Stimulated activated CD4-positive, alpha-beta T cell treated with anti-CD3 and anti-CD28 coated beads, Interleukin-4, amount 100 ng/mL, for 24 hours (primary cell): Measurements from ENCODE around the gene ZNF587B.
A peak's percentile ranks its signal among the peaks of the same experiment; 100 is the strongest.
"Not testable (repeated sequence)": the region's sequence is repeated elsewhere in the genome, so short reads cannot be mapped to it uniquely, and the experiment has no call there.

Source experiments
- DNase-seq: peaks from one replicate; pipeline ENCODE4 v3.0.0-alpha.2; 2020

Gene ZNF587B

DNA sequence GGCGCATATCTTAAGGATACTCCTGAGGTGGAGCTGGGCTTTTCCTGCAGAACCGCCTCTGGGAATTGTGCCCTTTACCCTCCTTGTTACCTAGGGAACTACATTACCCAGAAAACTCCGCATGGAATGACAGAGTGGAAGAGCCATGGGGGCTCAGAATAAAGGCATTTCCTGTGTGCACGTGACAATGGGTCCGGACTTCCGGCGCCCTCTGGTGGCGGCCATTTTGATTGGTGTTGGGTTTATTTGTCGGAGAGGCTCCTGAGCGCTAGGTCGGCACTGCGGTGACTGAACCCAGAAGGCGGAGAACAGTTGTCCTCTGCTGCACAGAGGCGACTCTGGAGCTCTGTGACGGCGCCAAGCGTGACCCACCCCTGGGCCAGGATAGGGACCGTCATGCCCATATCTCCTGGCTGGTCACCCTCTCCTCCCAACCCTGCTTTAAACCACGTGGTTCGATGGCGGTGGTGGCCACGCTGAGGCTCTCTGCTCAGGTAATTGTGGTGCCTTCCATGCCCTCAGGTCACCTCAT lies at the start of gene ZNF587B:
Gene ZNF587B, plus strand, starts transcription at position 229 of the 532 bp plus-strand sequence. Its CDS starts 230 bp downstream, at position 459.
- peak; percentile 45 for DNase-seq

DNA sequence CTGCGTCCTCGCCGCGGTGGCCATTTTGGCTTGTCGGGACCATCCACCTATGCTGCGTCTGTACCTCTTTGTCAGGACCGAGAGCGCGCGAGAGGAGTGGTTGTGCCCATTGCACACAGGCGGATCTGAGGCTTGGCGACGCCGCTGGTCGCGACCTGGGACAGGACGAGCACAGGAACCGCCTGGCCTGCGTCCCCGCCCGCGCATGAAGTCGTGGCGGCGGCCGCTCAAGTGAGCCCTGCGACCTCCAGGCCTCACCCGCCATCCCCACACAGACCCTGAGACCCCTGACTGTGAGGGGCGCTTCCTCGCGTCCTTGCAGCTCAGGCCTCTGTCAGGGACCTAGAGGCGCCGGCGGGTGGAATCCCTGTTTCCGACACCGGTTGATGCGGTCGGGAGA lies 43.8 kb upstream of the ZNF587B start:
- no peak for DNase-seq

DNA sequence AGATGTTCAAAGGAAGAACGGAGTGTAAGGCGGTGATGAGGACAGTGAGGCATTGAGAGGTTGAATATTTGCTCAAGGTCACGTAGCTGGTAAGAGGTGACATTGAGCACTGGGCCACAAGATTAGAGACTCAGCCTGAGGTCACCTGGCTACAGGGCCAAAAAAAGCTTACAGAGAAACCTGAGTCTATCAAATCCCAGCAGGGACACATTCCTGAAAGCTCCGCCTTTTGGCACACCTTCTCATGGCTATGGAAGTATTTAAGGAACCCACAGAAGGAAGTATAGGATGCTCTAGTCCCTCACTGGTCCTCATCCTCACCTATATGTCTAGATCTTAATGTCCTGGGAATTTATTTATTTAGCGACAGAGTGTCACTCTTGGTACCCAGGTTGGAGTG lies 43.2 kb upstream of the ZNF587B start:
- DNase-seq = no peak

DNA sequence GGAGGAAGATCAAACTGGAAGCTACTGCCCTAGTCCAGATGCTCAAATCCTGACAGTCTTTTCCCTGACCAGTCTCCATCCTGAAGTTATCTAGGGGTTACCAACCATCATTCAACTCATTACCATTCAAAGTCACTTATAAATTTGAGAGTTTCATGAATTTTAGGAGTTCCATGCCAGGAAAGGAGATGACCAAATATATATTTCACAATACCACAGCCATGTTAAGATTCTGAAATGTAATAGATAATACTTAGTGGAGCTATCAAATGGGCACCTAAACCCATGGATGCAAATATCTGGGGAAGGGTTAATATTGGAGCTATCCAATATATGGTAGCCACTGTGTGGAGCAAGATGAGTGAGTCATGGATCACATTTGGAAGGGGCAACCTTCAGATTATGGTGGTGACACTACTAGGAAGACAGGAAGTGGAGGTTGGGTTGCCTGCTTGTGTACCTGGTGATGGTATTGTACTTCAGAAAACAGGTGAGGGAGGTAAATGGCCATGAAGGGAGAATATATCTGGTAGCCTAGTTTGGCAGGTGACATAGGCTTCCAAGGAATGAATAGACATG lies 41.9 kb upstream of the ZNF587B start:
- DNase-seq = no peak

DNA sequence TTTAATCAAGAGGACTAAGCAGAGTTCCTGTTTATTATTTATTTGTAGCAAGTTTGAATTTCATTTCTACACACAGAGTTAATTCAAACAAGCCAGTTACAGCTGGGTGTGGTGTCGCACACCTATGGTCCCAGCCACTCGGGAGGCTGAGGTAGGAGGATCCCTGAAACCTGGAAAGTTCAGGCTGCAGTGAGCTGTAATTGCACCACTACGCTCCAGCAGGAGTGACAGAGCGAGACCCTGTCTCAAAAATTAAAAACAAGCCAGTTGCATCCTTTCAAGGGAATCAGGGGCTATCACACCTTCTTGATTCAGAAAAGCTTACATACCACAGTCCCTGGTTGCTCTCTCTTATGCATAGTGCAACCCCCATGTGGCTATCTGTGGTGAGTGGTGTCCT lies 40.8 kb upstream of the ZNF587B start:
- no peak for DNase-seq

DNA sequence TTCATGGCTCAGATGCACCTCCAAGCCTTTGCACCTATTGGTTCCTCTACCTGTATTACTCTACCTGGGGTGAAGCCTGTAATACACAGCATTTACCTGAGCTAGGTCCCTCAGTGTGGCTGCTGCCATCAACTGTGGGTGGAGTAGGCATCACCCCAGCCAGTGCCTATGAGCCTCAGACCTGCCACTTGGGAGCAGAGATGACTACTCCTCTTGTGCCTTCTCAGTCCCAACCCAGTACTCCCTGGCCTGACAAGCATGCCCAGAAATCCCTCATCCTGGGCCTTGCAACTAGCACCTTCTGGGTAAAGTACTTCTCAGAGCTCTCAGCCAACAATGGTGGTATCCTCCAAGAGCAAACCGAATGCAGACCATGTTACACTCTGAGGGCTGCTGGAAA lies 33.5 kb upstream of the ZNF587B start:
- DNase-seq = not testable (repeated sequence)

DNA sequence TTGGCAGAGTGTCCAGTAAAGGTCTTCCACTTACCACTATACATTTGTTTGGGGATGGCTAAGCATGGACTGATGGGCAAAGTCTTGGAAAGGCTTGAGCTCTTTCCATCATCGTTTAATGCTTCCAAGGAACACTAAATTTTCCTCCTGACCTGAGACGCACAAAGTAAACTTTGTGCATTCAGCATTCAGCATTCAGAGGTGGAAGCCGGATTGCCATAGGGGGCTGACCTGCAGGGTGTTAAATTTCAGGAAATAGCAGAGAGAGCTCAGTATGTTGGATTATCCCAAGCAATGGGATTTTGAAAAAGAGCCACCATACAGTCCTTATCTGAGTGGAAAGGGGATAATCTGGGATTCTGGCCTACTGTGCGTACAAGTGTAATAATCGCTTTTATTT lies 29.4 kb upstream of the ZNF587B start:
- DNase-seq = no peak

DNA sequence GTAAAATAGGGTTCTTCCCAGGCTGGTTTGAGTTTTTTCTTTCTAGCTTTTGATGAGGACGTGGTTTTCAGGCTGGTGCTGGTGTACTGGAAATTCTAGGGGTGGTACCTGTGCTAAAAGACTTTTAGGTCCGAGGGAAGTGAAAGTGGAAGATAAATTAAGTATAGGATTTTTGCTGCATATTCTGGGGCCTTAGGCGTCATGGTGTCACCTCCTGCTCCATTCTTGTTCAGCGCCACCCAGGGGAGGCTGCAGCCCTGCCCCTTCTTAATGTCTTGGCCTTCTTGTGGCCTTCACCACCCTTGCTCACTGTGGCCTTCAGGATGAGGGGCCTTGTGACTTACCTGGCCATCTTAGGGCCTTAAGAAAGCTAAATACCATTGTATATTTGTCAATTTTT lies 27.8 kb upstream of the ZNF587B start:
- no peak for DNase-seq

DNA sequence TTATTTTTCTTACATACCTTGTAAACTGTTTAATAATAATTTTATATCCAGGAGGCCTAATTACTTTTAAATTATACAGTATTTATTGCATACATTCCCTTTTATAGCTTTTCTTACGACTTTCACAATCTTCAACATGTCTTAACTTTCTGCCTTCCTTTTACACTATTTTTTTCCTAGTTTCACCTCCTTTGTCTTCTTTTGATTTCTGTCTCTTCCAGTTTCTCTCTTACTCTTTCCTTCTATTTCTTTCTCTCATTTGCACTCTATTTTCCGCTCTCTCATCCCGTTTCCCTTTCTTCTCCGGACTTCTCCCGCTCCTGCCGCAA lies 26.9 kb upstream of the ZNF587B start:
- no peak for DNase-seq

DNA sequence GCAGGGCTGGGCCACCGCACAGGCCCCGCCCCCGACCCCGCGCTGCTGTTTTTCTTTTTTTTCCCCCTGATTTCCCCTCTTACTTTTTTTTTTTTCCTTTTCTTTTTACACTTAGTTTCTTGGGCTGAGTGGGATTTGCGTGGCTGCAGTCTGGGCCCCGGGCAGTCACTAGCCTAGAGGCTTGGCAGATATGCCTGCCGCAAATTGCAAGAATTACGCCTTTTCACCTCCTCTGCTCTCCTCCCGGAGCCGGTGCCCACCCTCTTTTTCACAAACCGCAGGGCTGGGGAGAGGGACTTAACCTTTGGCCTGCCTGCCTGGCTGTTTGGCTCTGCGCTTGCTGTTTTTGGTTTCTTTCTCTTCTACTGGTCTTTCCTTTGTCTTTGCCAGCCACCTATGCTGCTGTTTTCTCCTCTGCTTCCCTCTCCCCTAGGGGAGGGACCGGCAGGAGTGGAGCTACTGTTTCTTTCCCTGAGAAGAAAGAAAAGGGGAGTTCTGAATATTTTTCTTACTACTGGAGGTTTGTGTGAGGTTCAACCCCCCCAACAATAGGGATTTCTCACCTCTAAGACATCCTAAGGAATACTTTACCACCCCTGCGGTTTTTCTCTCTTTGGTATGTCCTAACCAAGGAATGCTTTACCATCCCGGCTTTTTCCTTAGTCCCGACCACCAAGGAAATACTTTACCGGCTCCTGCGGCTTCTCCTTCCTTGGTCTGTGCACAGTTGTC lies 26.3 kb upstream of the ZNF587B start:
- DNase-seq = no peak

DNA sequence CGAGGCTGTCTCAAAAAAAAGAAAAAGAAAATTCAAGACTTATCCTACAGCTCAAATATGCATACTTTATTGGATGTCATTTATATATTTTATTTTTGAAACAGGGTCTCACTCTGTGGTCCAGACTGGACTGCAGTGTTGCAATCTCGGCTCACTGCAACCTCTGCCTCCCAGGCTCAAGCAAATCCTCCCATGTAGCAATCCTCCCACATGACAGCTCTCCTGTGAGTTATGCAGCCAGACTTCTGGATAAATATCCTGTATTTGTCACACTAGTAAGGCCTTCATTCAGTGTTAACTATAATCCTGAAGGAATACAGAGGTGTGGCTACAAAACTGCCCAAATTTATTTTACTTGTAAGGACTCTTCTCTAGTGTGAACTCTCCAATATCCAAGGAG lies 22.6 kb upstream of the ZNF587B start:
- no peak for DNase-seq

DNA sequence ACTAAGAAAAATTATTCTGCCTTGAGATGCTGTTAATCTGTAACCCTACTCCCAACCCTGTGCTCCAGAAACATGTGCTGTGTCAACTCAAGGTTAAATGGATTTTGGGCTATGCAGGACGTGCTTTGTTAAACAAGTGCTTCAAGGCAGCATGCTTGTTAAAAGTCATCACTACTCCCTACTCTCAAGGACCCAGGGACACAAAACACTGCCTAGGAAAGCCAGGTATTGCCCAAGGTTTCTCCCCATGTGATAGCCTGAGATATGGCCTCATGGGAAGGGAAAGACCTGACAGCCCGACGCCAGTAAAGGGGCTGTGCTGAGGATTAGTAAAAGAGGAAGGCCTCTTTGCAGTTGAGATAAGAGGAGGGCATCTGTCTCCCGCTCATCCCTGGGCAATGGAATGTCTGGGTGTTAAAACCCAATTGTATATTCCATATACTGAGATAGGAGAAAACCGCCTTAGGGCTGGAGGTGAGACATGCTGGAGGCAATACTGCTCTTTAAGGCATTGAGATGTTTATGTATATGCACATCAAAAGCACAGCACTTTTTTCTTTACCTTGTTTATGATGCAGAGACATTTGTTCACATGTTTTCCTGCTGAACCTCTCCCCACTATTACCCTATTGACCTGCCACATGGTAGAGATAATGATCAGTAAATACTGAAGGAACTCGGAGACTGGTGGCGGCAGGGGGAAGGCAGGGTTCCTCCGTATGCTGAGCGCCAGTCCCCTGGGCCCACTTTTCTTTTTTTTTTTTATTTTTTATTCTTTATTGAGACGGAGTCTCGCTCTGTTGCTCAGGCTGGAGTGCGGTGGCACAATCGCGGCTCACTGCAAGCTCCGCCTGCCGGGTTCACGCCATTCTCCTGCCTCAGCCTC lies 19.4 kb upstream of the ZNF587B start:
- not testable (repeated sequence) for DNase-seq

DNA sequence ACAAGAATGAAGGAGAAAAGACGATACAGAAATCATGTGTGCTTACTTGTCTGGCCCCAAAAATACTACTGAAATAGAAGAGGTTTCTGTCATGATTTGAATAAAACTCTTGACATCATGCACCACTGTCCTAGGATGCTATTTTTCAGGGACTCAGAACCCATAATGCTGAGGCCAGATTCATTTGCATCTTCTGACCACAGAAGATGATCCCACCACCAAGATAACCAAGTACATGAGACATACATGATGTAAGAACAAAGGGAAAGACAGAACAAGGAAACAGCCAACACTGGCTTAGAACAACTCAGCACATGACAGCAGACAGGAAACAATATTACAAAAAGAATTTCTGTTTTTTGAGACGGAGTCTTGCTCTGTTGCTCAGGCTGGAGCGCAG lies 17.9 kb upstream of the ZNF587B start:
- DNase-seq = no peak

DNA sequence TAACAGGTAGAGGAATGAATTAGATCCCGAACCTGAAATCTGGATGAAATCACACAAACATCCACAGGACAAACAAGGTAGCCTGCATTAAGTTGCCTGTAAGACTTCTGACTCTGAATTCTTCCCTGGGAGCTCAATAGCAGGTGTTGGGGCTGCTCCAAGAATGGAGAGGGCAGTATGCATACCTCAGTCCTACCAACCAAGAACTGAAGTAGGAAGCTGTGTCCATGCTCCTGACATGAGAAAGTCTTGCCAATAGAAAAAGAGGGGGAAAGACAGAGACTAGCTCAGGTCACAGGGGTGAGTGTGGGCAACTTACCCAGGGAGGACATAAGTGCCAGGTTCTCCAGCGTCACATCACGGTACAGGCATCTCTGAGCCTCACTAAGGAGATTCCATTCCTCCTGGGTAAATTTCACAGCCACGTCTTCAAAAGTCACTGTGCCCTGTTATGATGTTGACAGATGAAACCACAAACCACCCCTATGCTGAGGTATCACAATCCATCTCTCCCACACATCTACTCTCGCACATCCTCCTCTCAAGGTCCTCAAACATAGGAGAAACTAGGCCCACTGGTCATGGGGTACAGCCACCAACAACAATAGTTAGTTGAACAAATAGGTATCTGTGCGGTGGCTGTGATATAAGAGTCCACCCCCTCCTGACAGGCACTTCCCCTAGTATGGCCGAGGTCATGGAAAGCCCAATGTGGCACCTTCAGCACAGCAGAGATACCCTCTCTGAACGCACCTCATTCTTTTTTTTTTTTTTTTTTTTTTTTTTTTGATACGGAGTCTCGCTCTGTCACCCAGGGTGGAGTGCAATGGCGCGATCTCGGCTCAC lies 16.9 kb upstream of the ZNF587B start:
- DNase-seq = not testable (repeated sequence)

DNA sequence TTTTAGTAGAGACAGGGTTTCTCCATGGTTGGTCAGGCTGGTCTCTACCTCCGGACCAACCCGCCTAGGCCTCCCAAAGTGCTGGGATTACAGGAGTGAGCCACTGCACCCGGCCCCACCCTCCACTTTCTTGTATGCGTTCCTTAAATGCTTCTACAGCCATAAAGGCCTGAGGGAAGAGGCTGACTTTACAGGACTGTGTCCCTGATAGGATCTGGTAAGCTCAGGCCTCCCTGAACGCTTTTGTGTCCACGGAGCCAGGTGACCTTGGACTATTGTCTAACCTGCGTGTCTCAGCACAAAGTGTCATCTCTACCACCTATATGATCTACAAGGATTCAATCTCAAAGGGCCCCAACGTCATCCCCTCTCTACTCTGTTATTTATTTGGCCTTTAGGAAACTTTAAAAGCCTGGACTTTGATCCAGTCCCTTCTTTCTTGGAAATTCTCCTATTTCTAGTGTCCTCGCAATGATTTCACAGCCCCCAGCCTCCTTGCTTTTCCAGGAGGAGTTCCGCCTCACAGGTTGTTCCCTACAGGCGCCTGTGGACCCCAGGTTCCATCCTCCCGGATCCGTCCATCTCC lies 16.1 kb upstream of the ZNF587B start:
- no peak for DNase-seq

DNA sequence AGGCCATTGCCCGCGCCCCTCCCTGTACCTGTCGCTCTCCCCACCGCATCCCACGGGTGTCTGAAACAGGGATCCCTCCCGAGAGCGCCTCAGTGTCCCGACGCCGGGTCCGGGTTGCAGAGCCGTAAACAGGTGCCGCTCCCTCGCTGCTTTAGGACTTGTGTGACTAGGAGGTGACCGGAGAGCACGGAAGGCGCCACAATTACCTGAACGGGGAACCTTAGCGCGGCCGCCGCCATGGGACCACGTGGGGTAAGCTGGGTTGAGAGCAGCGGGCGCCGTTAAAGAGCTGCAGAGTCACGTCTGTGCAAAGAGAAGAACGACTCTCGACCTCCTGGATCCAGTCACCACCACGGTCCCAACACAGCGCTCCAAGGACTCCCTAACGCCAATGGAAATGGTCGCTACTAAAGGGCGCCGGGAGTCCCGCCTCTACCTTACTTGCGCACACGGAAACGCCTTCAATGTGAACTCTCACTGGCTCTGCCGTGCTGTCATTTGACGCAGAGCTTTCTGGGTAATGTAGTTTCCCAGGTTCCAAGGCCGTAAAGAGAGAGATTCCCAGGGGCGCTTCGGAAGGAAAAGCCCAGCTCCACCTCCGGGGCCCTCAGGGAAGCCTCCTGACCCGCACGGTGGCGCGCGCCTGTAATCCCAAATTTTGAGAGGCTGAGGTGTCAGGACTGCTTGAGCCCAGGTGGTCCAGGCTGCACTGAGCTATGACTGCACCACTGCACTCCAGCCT lies 15.4 kb upstream of the ZNF587B start, which contains the start of gene ZNF552:
Gene ZNF552, minus strand, starts transcription at position 409 of the 742 bp plus-strand sequence. Its CDS starts 170 bp downstream, at position 239.
- DNase-seq = peak; percentile 80

DNA sequence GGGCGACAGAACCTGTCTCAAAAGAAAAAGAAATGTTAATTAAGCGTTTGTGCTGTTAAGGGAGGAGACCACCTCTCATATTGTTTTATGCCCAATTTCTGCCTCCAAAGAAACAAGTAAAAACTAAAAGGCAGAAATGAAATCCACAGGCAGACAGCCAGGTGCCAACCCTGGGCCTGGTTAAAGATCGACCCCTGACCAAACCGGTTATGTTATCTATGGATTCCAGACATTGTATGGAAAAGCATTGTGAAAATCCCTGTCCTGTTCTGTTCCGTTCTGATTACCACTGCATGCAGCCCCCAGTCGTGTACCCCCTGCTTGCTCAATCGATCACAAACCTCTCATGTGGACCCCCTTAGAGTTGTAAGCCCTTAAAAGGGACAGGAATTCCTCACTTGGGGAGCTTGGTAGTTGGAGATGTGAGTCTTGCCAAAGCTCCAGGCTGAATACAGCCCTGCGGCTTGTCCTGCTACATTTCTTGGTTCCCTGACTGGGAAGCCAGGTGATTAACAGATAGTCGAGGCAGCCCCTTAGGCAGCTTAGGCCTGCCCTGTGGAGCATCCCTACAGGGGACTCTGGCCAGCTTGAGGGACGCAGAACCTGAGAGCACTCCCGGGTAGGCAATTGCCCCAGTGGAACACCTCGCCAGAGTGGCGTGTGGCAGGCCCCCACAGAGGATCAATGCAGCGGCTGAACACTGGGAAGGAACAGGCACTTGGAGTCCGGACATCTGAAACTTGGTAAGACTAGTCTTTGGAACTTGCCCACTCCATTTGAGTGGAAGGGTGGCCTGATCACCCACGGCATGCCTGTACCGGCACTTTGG lies 14.6 kb upstream of the ZNF587B start:
- no peak for DNase-seq

DNA sequence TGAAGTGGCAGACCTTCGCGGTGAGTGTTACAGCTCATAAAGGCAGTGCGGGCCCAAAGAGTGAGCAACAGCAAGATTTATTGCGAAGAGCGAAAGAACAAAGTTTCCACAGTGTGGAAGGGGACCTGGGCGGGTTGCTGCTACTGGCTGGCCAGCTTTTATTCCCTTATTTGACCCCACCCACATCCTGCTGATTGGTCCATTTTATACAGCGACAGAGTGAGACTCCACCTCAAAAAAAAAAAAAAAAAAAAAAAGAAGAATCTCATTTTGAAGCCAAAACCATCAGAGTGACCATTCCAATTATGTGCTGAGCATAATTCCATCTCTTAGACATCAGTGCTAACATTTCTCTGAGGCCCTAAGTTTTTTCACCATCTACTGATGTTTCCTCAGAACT lies 13.4 kb upstream of the ZNF587B start:
- no peak for DNase-seq

DNA sequence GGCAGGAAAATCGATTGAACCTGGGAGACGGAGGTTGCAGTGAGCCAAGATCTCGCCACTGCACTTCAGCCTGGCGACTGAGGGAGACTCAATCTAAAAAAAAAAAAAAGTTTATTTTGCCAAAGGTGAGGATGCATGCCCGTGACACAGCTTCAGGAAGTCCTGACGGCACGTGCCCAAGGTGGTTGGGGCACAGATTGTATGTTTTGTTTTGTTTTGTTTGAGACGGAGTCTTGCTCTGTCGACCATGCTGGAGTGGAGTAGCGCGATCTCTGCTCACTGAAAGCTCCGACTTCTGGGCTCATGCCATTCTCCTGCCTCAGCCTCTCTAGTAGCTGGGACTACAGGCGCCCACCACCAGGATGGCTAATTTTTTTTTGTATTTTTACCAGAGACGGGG lies 12.1 kb upstream of the ZNF587B start:
- no peak for DNase-seq

DNA sequence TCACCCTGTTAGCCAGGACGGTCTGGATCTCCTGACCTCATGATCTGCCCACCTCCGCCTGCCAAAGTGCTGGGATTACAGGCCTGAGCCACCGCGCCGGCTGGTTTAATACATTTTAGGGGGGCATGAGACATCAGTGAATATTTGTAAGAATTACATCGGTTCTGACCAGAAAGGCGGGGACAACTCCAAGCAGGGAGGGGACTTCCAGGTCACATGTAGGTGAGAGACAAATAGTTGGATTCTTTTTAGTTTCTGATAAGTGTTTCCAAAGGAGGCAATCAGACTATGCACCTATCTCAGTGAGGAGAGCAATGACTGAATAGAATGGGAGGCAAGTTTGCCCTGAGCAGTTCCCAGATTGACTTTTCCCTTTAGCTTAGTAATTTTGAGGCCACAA lies 11.7 kb upstream of the ZNF587B start:
- DNase-seq = no peak
